PC-9 (cell line): Measurements from ENCODE around the gene GMPPB.

Experiments
- CTCF ChIP-seq: fragments of 200-600 bp; sonication (generic); conservative IDR thresholded peaks from 2 replicates; pipeline ENCODE4 v1.6.1; 2017; ENCODE audit warnings: mixed run types, antibody characterized with exemption, mild to moderate bottlenecking, moderate library complexity
- EZH2 ChIP-seq: fragments of 200-600 bp; sonication (generic); IDR thresholded peaks from 2 replicates; pipeline ENCODE4 v1.8.0; 2017; ENCODE audit warnings: antibody characterized with exemption, low read depth

GRCh38 chr3:49705390-49705960 is 18.3 kb downstream of the GMPPB start:
- TF ChIP-seq CTCF (no peak), EZH2 (no peak)
